ENCODE results near the gene VSIG8.

VSIG8 gene

DNA sequence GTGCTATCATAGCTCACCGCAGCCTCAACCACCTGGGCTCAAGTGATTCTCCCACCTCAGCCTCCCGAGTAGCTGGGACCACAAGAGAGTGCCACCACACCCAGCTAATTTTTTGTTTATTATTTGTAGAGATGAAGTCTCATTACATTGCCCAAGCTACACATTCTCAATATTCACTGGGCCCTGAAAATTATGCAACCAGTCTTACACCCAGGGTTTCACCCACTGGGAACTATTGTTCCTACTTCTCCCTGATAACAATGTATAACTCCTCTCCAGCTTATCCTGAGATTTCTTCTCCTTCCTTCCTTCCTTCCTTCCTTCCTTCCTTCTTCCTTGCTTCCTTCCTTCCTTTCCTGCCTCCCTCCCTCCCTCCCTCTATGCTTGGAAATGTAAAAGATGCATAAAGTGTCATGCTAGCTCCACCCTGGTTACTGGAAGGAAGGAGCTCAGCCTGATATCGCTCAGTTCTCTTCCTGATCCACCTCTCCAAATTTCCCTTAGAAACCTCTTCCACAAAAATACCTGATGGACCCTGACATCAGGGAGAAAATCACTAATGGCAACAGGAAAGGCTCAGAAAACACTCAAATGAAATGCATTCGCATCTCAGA lies 11.2 kb upstream of the VSIG8 start:
- no peak for TF ChIP-seq CTCF (IDR thresholded peaks at IDR 0.05; ENCODE audit: borderline replicate concordance, insufficient read depth, low read depth, low read length)

GRCh38 chr1:159872891-159873290 lies 10.4 kb upstream of the VSIG8 start:
- no peak overlapping the region for H3K4me3 ChIP-seq (ENCODE audit: low read depth, low read length)
- TF ChIP-seq CTCF (IDR thresholded peaks at IDR 0.05; ENCODE audit: borderline replicate concordance, insufficient read depth, low read depth, low read length), result no peak

More for the DNA sequence above, 11.2 kb upstream of the VSIG8 start:
- no peak overlapping the region for H3K4me3 ChIP-seq (ENCODE audit: low read depth, low read length)

GRCh38 chr1:159870704-159871103 lies 8.2 kb upstream of the VSIG8 start:
- H3K4me3 ChIP-seq (ENCODE audit: low read depth, low read length), result no peak overlapping the region
- no peak for TF ChIP-seq CTCF (IDR thresholded peaks at IDR 0.05; ENCODE audit: borderline replicate concordance, insufficient read depth, low read depth, low read length)

DNA sequence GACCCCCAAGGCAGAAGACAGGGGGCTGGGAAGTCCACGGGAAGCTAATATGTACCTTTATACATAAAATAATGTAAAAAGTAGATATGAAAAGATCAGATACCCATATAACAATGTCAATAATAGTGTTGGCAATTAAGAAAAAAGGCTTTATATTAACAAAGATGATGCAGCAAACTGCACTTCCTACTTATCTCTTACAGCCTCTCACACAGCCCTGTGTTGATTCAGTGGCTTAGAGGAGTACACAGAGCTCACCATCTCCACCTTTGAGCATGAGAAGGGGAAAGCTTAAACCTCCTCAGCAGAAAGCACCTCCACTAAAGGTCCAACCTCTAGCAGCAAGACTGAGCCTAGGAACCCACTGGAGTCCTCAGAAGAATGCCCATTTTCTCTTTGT lies 7.2 kb upstream of the VSIG8 start:
- no peak for TF ChIP-seq CTCF (IDR thresholded peaks at IDR 0.05; ENCODE audit: borderline replicate concordance, insufficient read depth, low read depth, low read length)
- H3K4me3 ChIP-seq (ENCODE audit: low read depth, low read length), result no peak overlapping the region

DNA sequence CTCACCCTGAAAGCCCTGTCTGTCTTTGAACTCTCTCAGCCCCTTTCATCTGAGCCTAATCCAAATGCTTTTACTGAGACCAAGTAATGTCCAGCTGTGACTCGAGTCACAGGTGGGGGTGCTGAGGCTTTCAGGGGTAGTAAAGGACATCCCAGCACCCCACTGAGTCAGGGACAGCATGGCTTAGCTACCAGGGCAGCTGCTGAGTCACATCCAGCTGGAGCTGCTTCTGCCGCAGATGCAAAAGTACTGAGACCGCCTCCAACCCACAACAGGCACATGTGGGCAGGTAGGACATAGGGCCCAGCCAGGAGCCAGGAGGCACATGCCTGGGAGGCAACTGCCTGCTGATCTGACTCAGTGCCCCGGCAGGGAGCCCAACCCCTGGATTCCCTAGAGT lies 6.7 kb upstream of the VSIG8 start:
- TF ChIP-seq CTCF (IDR thresholded peaks at IDR 0.05; ENCODE audit: borderline replicate concordance, insufficient read depth, low read depth, low read length), result no peak
- no peak overlapping the region for H3K4me3 ChIP-seq (ENCODE audit: low read depth, low read length)

DNA sequence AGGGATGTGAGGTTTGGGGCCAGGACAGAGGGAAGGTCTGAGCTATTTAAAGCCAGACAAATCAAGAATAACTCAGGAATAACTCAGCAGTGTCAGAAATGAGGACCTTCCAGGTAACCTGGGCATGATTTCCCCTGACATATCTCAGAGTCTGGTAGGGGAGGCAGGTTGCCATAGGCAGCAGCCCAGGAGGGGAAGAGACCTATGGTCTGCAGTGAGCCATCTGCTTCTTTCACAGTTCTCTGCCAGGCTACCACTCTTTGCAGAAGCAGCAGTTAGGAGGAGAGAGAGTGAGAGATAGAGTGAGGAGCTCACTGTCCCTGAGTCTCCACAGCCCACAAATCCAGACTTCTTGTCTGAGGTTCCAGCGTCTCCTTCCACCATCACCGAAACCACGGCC lies 6.3 kb upstream of the VSIG8 start:
- no peak overlapping the region for H3K4me3 ChIP-seq (ENCODE audit: low read depth, low read length)
- no peak for TF ChIP-seq CTCF (IDR thresholded peaks at IDR 0.05; ENCODE audit: borderline replicate concordance, insufficient read depth, low read depth, low read length)

- no peak overlapping the region for H3K4me3 ChIP-seq (ENCODE audit: low read depth, low read length)
- no peak for TF ChIP-seq CTCF (IDR thresholded peaks at IDR 0.05; ENCODE audit: borderline replicate concordance, insufficient read depth, low read depth, low read length)
Observed at GRCh38 chr1:159867664-159868026, 5.2 kb upstream of the VSIG8 start.

All from GM12875 (cell line).